Upper lobe of right lung (tissue), 1 donor: ENCODE data around the gene CLDN3. TPM values are rescaled to one million over a fixed set of nuclear protein-coding genes. Genes with fewer than 3 reads are reported as not detected.
"Not testable (repeated sequence)": the region's sequence is repeated elsewhere in the genome, so short reads cannot be mapped to it uniquely, and the experiment has no call there.

Source experiments
- ATAC-seq: fragments of 200-7000 bp; cut with Tn5 transposase; one replicate; pipeline ENCODE4 v1.9.1; 2020; ENCODE audit warnings: mild to moderate bottlenecking, moderate library complexity
- DNase-seq: peaks from one replicate; pipeline ENCODE4 v3.0.0-alpha.2; 2020
- H3K27ac ChIP-seq: fragments of 200-600 bp; one replicate; pipeline ENCODE4 v1.8.0; 2022
- H3K27me3 ChIP-seq: fragments of 200-600 bp; one replicate; pipeline ENCODE4 v1.8.0; 2022; ENCODE audit warnings: mild to moderate bottlenecking
- H3K36me3 ChIP-seq: fragments of 200-600 bp; one replicate; pipeline ENCODE4 v1.8.0; 2022
- H3K4me1 ChIP-seq: fragments of 200-600 bp; one replicate; pipeline ENCODE4 v1.8.0; 2022
- H3K4me3 ChIP-seq: fragments of 200-600 bp; one replicate; pipeline ENCODE4 v1.8.0; 2022; ENCODE audit warnings: mild to moderate bottlenecking
- H3K9me3 ChIP-seq: fragments of 200-600 bp; one replicate; pipeline ENCODE4 v1.8.0; 2022
- intact Hi-C: fragments of 100-400 bp; cut with DNase I; formaldehyde crosslinking; loops from one replicate; pipeline ENCODE4 v1.11.0; 2022
- total RNA-seq: library from RNA; stranded (reverse); fragmentation: NEBNext Ultra II Directional; extraction: Animal tissue kit (Norgen Biotek cat#: 25700); gene quantifications from one replicate; pipeline ENCODE4 v1.2.1, GENCODE V29; 2021
- TF ChIP-seq, protein P1 (sequence below): fragments of 200-600 bp; IDR thresholded peaks from one replicate; pipeline ENCODE4 v1.8.0; 2022; ENCODE audit warnings: antibody characterized with exemption
- donor health status: DM: no; HTN: yes; CAD: no; lungs with severe emphysema.

The CLDN3 gene
- total RNA-seq, 1 donor from 2014 or later: 11.8 TPM

DNA sequence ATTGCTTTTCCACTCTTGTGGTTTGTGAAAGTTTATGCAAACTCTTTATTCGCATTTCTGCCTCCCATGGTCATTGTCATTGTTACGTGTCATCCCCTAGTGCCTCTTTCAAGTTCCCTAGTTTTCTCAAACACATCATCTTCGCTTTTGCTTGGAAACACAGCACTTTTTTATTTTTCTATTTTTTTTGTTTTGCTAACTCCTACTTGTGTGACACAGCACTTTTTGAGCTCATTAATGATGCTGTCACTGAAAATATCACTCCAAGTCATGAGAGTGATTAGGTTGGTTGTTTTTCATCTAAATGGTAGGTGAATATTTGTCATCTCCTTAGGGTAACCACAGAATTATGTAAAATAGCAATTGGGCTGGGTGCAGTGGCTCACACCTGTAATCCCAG, 42.1 kb downstream of the CLDN3 start:
- no peak for DNase-seq
- Histone ChIP-seq H3K27ac (no peak overlapping the region), H3K4me3 (no peak overlapping the region), H3K4me1 (no peaks in the 10 kb centered on the region), H3K27me3 (peaks cover 7% of the 10 kb centered on the region), H3K36me3 (no peaks in the 10 kb centered on the region), H3K9me3 (no peaks in the 10 kb centered on the region)
- TF ChIP-seq, protein P1, sequence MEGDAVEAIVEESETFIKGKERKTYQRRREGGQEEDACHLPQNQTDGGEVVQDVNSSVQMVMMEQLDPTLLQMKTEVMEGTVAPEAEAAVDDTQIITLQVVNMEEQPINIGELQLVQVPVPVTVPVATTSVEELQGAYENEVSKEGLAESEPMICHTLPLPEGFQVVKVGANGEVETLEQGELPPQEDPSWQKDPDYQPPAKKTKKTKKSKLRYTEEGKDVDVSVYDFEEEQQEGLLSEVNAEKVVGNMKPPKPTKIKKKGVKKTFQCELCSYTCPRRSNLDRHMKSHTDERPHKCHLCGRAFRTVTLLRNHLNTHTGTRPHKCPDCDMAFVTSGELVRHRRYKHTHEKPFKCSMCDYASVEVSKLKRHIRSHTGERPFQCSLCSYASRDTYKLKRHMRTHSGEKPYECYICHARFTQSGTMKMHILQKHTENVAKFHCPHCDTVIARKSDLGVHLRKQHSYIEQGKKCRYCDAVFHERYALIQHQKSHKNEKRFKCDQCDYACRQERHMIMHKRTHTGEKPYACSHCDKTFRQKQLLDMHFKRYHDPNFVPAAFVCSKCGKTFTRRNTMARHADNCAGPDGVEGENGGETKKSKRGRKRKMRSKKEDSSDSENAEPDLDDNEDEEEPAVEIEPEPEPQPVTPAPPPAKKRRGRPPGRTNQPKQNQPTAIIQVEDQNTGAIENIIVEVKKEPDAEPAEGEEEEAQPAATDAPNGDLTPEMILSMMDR: no peak
- intact Hi-C loops: loop anchor here (5.0 kb wide), 1 partner anchor 121 kb away; no protein-coding TSS in a partner anchor
- ATAC-seq: no peak

DNA sequence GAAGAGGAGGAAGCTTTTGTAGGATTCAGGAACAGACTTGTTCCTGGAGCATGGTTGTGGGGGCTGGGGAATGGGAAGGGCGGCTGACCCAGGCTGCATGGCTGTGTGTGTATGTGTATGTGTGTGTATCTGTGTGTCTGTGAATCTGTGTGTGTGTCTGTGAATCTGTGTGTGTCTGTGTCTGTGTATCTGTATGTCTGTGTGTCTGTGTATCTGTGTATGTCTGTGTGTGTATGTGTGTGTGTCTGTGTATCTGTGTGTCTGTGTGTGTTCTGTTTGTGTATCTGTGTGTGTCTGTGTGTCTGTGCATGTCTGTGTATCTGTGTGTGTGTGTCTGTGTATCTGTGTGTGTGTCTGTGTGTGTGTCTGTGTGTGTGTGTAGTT, 44.0 kb downstream of the CLDN3 start:
- Histone ChIP-seq H3K9me3 (no peaks in the 10 kb centered on the region), H3K27ac (no peak overlapping the region), H3K27me3 (peaks cover 7% of the 10 kb centered on the region), H3K36me3 (no peaks in the 10 kb centered on the region), H3K4me1 (no peaks in the 10 kb centered on the region), H3K4me3 (no peak overlapping the region)
- TF ChIP-seq, protein P1: peak; percentile 4
- DNase-seq: no peak
- intact Hi-C loops: loop anchor here (5.0 kb wide), 1 partner anchor 119 kb away; no protein-coding TSS in a partner anchor
- peak; percentile 20 for ATAC-seq

DNA sequence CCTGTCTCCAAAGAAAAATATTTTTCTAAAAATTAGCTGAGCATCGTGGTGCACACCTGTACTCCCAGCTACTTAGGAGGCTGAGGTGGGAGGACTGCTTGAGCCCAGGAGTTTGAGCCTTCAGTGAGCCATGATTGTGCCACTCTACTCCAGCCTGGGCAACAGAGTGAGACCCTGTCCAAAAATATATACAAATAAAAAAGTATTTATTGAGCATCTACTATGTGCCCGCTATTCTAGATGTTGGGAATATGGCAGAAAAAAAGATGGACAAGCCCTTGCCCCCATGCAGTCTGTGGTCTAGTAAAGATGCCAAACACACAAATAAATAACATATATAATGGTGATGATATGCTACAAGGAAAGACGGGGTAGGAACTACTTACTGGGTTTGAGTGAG, 46.3 kb downstream of the CLDN3 start:
- intact Hi-C loops: no loop called here
- no peak for ATAC-seq

DNA sequence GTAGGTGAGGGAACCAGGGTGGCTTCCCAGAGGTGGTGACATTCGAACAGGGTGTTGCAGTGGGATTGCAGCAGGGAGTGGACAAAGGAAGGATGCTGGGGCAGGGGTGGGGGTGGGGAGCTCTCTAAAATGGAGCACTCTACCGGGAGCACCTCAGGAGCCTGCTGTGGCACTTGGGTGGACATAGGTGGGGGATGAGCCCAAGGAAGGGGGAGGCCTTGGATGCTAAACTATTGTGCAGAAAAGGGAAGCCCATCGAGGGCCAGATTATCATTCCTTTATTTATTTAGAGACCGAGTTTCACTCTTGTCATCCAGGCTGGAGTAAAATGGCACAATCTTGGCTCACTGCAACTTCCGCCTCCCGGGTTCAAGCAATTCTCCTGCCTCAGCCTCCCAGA, 47.3 kb downstream of the CLDN3 start:
- peaks cover 7% of the 10 kb centered on the region for H3K27me3 ChIP-seq
- no peak for ATAC-seq

More for the DNA sequence above, 46.3 kb downstream of the CLDN3 start:
- TF ChIP-seq, protein P1: no peak
- Histone ChIP-seq H3K36me3 (no peaks in the 10 kb centered on the region), H3K9me3 (no peaks in the 10 kb centered on the region), H3K4me3 (no peak overlapping the region), H3K4me1 (peaks cover 7% of the 10 kb centered on the region), H3K27me3 (peaks cover 7% of the 10 kb centered on the region), H3K27ac (no peak overlapping the region)
- DNase-seq: no peak

DNA sequence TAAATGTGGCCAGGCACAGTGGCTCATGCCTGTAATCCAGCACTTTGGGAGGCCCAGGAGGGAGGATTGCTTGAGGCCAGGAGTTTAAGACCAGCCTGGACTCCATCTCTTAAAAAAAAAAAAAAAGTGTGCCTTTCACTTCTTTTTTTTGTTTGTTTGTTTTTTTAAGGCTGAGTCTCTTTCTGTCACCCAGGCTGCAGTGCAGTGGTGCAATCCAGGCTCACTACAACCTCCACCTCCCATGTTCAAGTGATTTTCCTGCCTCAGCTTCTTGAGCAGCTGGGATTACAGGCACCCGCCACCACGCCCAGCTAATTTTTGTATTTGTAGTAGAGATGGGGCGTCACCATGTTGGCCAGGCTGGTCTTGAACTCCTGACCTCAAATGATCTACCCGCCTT, 47.9 kb downstream of the CLDN3 start:
- H3K9me3 ChIP-seq, DNase-seq, H3K36me3 ChIP-seq, H3K27ac ChIP-seq, intact Hi-C loops, ATAC-seq, H3K27me3 ChIP-seq, H3K4me3 ChIP-seq: not testable (repeated sequence)
- peaks cover 23% of the 10 kb centered on the region for H3K4me1 ChIP-seq

More for the DNA sequence above, 47.3 kb downstream of the CLDN3 start:
- Histone ChIP-seq H3K4me3 (no peak overlapping the region), H3K36me3 (no peaks in the 10 kb centered on the region), H3K27ac (no peak overlapping the region), H3K4me1 (peaks cover 17% of the 10 kb centered on the region), H3K9me3 (no peaks in the 10 kb centered on the region)
- TF ChIP-seq, protein P1: no peak
- intact Hi-C loops: no loop called here
- DNase-seq: no peak

DNA sequence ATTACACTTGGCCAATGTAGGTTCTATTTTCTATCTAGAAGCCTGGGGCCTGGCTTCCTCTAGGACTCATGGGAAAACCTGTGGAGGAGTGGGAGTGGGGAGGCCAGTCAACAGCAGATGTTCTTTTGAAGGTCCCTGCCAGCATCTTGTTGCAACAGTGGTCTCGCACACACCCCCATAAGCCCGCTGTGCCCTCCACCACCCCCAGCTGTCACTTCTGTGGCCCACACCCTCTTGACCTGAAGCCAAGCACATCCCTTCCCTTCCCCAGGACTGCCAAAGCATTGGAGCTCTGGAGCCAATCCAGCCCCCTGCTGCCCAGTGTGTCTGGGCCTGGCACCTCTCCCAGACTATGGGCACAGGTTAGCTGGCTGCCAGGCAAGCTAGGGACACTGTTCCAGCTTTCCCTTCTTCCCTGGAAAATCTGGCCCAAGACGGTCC, 48.7 kb downstream of the CLDN3 start:
- Histone ChIP-seq H3K27ac (no peak overlapping the region), H3K9me3 (no peaks in the 10 kb centered on the region), H3K27me3 (peaks cover 2% of the 10 kb centered on the region), H3K36me3 (no peaks in the 10 kb centered on the region), H3K4me3 (no peak overlapping the region), H3K4me1 (peaks cover 24% of the 10 kb centered on the region)
- DNase-seq (no peak), ATAC-seq (no peak)
- intact Hi-C loops: no loop called here
- TF ChIP-seq, protein P1: no peak

DNA sequence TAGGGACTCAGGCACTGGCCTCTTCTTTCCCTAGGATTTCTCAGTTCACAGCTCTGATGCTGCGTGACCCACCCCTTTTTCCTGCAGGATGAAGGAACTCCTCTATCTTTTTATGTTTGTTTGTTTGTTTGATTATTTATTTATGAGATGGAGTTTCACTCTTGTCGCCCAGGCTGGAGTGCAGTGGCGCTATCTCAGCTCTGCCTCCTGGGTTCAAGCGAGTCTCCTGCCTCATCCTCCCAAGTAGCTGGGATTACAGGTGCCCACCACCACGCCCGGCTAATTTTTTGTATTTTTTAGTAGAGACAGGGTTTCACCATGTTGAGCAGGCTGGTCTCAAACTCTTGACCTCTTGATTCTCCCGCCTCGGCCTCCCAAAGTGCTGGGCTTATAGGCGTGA, 49.6 kb downstream of the CLDN3 start:
- H3K27ac ChIP-seq, DNase-seq, H3K27me3 ChIP-seq, ATAC-seq, H3K9me3 ChIP-seq, H3K4me3 ChIP-seq, H3K36me3 ChIP-seq, intact Hi-C loops: not testable (repeated sequence)
- H3K4me1 ChIP-seq: peaks cover 24% of the 10 kb centered on the region
